ENCODE results near the gene JKAMP.

GRCh38 chr14:59463787-59464485 is 20.4 kb upstream of the JKAMP start:
- TF ChIP-seq CTCF (IDR thresholded peaks at IDR 0.05; ENCODE audit: low read length) (no peak), EZH2 (IDR thresholded peaks at IDR 0.05; ENCODE audit: borderline replicate concordance, low read length) (no peak)

All from OCI-LY1 (cell line).